CD4-positive, alpha-beta T cell treated with Interleukin-12 subunit alpha and Interleukin-12 subunit beta, for 1 hour (primary cell): ENCODE measurements around the gene C1orf167.

Source experiments
- DNase-seq: peaks from one replicate; pipeline ENCODE4 v3.0.0-alpha.2; 2020

The C1orf167 gene

GRCh38 chr1:11761988-11762406 is at the start of gene C1orf167:
Gene C1orf167, plus strand, starts transcription at chr1:11762193. Its CDS starts 2,208 bp downstream, at chr1:11764401.
- peak; percentile 39 for DNase-seq

- no peak for DNase-seq
Observed at GRCh38 chr1:11712285-11712684, 49.7 kb upstream of the C1orf167 start.

GRCh38 chr1:11713095-11713494 is 48.9 kb upstream of the C1orf167 start:
- DNase-seq = no peak

- no peak for DNase-seq
Observed at GRCh38 chr1:11714831-11715575, 47.0 kb upstream of the C1orf167 start.

GRCh38 chr1:11719313-11720032 is 42.5 kb upstream of the C1orf167 start:
- DNase-seq = peak; percentile 88

- DNase-seq = no peak
Observed at GRCh38 chr1:11720033-11720376, 42.0 kb upstream of the C1orf167 start.

GRCh38 chr1:11720525-11720924 is 41.5 kb upstream of the C1orf167 start:
- DNase-seq = no peak

- no peak for DNase-seq
Observed at GRCh38 chr1:11721311-11721710, 40.7 kb upstream of the C1orf167 start.

- DNase-seq = no peak
Observed at GRCh38 chr1:11722538-11722937, 39.5 kb upstream of the C1orf167 start.

GRCh38 chr1:11725616-11726015 is 36.4 kb upstream of the C1orf167 start:
- no peak for DNase-seq

GRCh38 chr1:11727119-11727518 is 34.9 kb upstream of the C1orf167 start:
- no peak for DNase-seq

- no peak for DNase-seq
Observed at GRCh38 chr1:11728126-11728806, 33.7 kb upstream of the C1orf167 start.

- no peak for DNase-seq
Observed at GRCh38 chr1:11729155-11729497, 32.9 kb upstream of the C1orf167 start.

- DNase-seq = no peak
Observed at GRCh38 chr1:11729498-11730428, 32.2 kb upstream of the C1orf167 start.

- peak; percentile 60 for DNase-seq
Observed at GRCh38 chr1:11730429-11730891, 31.5 kb upstream of the C1orf167 start.

- DNase-seq = peak; percentile 27
Observed at GRCh38 chr1:11731691-11732283, 30.2 kb upstream of the C1orf167 start.

GRCh38 chr1:11733306-11733705 is 28.7 kb upstream of the C1orf167 start:
- DNase-seq = no peak

- DNase-seq = no peak
Observed at GRCh38 chr1:11735531-11735853, 26.5 kb upstream of the C1orf167 start.

- DNase-seq = peak; percentile 89
Observed at GRCh38 chr1:11735854-11736745, 25.9 kb upstream of the C1orf167 start, which contains the start of gene AGTRAP. Gene AGTRAP, plus strand, starts transcription at chr1:11736136. Its CDS starts 73 bp downstream, at chr1:11736209.

- DNase-seq = peak; percentile 49
Observed at GRCh38 chr1:11736746-11737639, 25.0 kb upstream of the C1orf167 start.
